Erythroblast (primary cell): ENCODE data around the gene OR2V1.

Experiments used
- GATA1 ChIP-seq: IDR thresholded peaks from 2 replicates; pipeline ENCODE4 v1.6.1; 2011; ENCODE audit warnings: low read depth, mild to moderate bottlenecking, control low read depth, low read length, moderate library complexity
- POLR2A ChIP-seq: IDR thresholded peaks from 2 replicates; pipeline ENCODE4 v1.6.1; 2011; ENCODE audit warnings: mild to moderate bottlenecking, low read length

DNA sequence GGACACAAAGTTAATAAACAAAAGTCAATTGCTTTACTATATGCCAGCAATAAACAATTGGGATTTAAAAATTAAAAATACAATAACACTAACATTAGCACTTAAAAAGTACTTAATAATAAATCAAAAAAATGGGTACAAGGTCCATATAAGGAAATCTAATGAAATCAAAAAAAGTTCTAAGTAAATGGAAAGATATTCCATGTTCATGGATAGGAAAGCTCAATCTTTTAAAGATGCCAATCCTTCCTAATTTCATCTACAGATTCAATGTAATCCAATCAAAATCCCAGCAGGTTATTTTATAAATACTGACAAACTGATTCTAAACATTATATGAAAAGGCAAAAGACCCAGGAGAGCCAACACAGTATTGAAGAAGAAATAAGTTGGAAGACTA is 49.0 kb downstream of the OR2V1 start:
- no peak for TF ChIP-seq POLR2A
- TF ChIP-seq GATA1: no peak
